Measurements from ENCODE around the gene GJA4.

DNA sequence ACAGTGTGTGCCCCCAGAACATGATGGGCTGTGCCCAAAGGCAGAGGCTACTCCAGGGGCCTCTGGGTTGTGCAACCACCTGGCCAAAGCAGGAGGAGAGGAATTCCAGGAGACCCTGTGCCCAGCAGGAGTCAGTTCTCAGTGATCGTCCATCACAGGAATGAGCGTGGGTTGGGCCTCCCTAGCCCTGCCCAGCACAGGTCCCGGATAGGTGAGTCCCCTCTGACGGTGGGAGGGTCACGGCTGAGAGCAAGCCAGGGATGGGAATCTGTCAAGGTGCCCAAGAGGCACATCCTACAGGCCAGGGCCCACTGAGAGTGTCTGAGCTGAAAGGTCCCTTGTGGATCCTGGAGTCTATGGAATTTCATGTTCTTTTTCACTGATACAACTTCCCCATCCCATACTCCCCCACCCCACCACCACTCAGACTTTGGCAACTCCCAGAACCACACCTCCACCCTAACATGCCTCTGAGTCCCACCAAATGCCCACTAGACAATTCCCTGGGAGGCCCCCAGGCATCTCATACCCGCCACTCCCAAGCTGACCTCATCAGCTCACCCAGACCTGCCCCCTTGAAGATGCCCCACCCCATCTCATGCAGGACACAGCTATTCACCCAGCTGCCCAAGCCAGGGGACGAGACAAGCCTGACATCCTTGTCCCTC is 30.2 kb upstream of the GJA4 start:
- TF ChIP-seq, protein P1, sequence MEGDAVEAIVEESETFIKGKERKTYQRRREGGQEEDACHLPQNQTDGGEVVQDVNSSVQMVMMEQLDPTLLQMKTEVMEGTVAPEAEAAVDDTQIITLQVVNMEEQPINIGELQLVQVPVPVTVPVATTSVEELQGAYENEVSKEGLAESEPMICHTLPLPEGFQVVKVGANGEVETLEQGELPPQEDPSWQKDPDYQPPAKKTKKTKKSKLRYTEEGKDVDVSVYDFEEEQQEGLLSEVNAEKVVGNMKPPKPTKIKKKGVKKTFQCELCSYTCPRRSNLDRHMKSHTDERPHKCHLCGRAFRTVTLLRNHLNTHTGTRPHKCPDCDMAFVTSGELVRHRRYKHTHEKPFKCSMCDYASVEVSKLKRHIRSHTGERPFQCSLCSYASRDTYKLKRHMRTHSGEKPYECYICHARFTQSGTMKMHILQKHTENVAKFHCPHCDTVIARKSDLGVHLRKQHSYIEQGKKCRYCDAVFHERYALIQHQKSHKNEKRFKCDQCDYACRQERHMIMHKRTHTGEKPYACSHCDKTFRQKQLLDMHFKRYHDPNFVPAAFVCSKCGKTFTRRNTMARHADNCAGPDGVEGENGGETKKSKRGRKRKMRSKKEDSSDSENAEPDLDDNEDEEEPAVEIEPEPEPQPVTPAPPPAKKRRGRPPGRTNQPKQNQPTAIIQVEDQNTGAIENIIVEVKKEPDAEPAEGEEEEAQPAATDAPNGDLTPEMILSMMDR (IDR thresholded peaks at IDR 0.05): no peak
- TF ChIP-seq POLR2A (IDR thresholded peaks at IDR 0.05): no peak
- TF ChIP-seq POLR2AphosphoS5 (IDR thresholded peaks at IDR 0.05): no peak
